Adipocyte (in vitro differentiated cells): ENCODE results near the gene UTP18.

Experiments used
- DNase-seq: peaks from one replicate; pipeline ENCODE4 v3.0.0-alpha.2; 2015; ENCODE audit warnings: low read depth
- H3K27me3 ChIP-seq: replicated peaks from 2 replicates; pipeline ENCODE4 v1.7.0; 2013; ENCODE audit warnings: mild to moderate bottlenecking, low read length, moderate library complexity; ENCODE audit not compliant: control insufficient read depth, insufficient read depth
- H3K36me3 ChIP-seq: 2 replicates; pipeline ENCODE4 v1.7.0; 2013; ENCODE audit warnings: low read length, mild to moderate bottlenecking, moderate library complexity; ENCODE audit not compliant: control insufficient read depth, insufficient read depth, severe bottlenecking
- H3K4me1 ChIP-seq: 2 replicates; pipeline ENCODE4 v1.7.0; 2013; ENCODE audit warnings: mild to moderate bottlenecking, low read length, moderate library complexity; ENCODE audit not compliant: control insufficient read depth, insufficient read depth
- H3K4me3 ChIP-seq: 2 replicates; pipeline ENCODE4 v1.7.0; 2013; ENCODE audit warnings: mild to moderate bottlenecking, low read length, moderate library complexity
- H3K9ac ChIP-seq: 2 replicates; pipeline ENCODE4 v1.7.0; 2013; ENCODE audit warnings: mild to moderate bottlenecking, low read length, moderate library complexity
- H3K9me3 ChIP-seq: 2 replicates; pipeline ENCODE4 v1.7.0; 2013; ENCODE audit warnings: mild to moderate bottlenecking, low read length, moderate library complexity; ENCODE audit not compliant: control insufficient read depth

The UTP18 gene

DNA sequence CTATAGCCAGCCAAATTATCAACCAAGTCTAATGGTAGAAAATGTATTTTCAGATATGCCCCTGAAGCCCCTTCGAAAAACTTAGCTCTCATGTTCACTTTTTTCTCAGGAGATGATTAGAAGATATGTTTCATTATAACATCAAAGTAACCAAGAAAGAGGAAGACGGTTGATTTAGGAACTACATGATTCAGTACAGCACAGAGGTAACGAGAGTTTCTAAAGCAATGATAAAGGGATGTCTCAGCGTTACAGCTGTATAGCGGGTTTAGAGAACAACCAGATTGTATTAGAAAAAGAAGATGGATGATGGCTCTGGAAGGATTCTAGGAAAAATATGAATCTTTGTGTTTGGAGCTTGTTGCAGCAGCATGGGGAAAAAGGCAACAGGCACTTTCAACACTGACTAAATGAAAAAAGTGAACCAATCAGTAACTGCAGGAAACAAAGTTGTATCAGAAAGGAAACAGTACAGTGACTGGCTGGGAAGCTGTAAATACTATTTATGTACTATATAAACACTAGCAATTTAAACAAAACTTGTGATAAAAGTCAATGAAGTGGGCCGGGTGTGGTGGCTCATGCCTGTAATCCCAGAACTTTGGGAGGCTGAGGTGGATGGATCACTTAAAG lies 22.0 kb upstream of the UTP18 start:
- H3K4me3 ChIP-seq, result no peak overlapping the region
- no peaks in the 10 kb centered on the region for H3K36me3 ChIP-seq
- no peak overlapping the region for H3K9ac ChIP-seq
- no peaks in the 10 kb centered on the region for H3K4me1 ChIP-seq
- no peaks in the 10 kb centered on the region for H3K27me3 ChIP-seq
- no peak for DNase-seq
- no peaks in the 10 kb centered on the region for H3K9me3 ChIP-seq

DNA sequence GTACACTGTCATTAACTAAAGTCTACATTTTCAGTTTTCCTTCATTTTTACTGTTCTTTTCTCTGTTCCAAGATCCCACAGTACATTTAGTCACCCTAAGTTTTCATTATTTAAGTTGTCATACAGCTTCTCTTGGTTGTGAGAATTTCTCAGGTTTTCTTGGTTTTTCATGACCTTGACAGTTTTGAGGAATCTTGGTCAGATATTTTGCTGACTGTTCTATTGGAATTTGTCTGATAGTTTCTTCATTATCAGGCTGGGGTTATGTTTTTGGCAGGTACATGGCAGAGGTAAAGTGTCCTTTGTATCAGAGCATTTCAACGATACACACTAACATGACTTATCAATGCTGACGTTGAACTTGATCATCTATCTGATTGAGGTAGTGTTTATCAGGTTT lies 20.1 kb upstream of the UTP18 start:
- DNase-seq, result no peak
- Histone ChIP-seq H3K4me3 (no peak overlapping the region), H3K27me3 (no peaks in the 10 kb centered on the region)

GRCh38 chr17:51244041-51244440 lies 16.3 kb upstream of the UTP18 start:
- Histone ChIP-seq H3K9me3 (no peaks in the 10 kb centered on the region), H3K36me3 (peaks cover 14% of the 10 kb centered on the region), H3K9ac (no peak overlapping the region), H3K4me1 (no peaks in the 10 kb centered on the region), H3K4me3 (no peak overlapping the region), H3K27me3 (no peaks in the 10 kb centered on the region)
- DNase-seq, result no peak

More for the DNA sequence above, 20.1 kb upstream of the UTP18 start:
- no peaks in the 10 kb centered on the region for H3K36me3 ChIP-seq
- H3K9ac ChIP-seq, result no peak overlapping the region
- no peaks in the 10 kb centered on the region for H3K4me1 ChIP-seq
- H3K9me3 ChIP-seq, result no peaks in the 10 kb centered on the region

GRCh38 chr17:51245535-51245934 lies 14.8 kb upstream of the UTP18 start:
- H3K4me3 ChIP-seq, result no peak overlapping the region
- H3K36me3 ChIP-seq, result peaks cover 14% of the 10 kb centered on the region
- no peak for DNase-seq
- no peaks in the 10 kb centered on the region for H3K9me3 ChIP-seq
- H3K4me1 ChIP-seq, result no peaks in the 10 kb centered on the region
- no peak overlapping the region for H3K9ac ChIP-seq
- H3K27me3 ChIP-seq, result no peaks in the 10 kb centered on the region

DNA sequence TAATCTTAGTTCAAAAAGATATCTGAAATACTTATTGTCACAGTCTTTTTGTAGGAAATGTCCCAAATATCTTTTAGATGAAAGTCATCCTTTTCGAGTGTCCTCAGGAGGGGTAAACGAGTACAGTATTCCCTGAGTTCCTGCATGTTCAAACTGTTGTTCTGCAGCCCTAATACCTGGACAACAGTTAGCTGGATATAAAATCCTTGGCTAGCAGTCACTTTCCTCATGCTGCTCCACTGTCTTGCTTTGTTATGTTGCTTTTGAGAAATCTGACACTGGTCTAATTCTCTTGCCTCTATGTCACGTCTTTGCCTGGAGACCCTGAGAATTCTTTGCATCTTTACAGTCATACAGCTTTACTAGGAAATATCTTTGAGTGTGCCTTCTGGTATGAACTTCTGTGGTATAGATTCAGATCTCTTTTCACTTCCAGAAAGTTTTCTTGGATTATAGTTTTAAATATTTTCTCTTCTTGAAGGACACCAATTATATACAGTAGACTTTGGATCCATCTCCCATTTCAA lies 10.0 kb upstream of the UTP18 start:
- Histone ChIP-seq H3K9ac (no peak overlapping the region), H3K9me3 (no peaks in the 10 kb centered on the region), H3K4me1 (peaks cover 6% of the 10 kb centered on the region), H3K4me3 (no peak overlapping the region), H3K36me3 (peaks cover 47% of the 10 kb centered on the region), H3K27me3 (no peaks in the 10 kb centered on the region)
- no peak for DNase-seq

DNA sequence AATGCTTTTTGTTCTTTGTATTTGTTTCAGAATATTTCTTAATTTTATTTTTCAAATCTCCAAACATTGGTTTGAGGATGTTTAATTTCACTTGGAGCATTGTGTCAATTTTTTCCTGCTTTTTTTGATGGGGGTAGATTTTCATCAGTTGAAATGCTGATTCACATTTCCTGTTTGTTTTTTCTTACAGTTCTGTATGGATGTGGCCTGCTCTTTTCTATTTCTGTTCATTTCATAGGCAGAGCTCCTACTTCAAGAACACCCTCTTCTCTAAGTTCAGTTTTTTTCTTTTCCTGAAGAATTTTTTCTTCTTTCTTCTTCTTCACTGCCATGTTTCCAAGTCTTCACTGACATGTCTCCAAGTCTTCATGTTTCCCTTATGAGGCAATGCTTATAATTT lies 9.3 kb upstream of the UTP18 start:
- Histone ChIP-seq H3K36me3 (peaks cover 51% of the 10 kb centered on the region), H3K4me1 (peaks cover 6% of the 10 kb centered on the region), H3K9me3 (no peaks in the 10 kb centered on the region)

GRCh38 chr17:51255673-51256072 lies 4.7 kb upstream of the UTP18 start:
- H3K36me3 ChIP-seq, result peaks cover 39% of the 10 kb centered on the region
- no peaks in the 10 kb centered on the region for H3K27me3 ChIP-seq
- H3K4me3 ChIP-seq, result no peak overlapping the region
- no peak for DNase-seq
- H3K9ac ChIP-seq, result no peak overlapping the region
- peaks cover 33% of the 10 kb centered on the region for H3K4me1 ChIP-seq
- no peaks in the 10 kb centered on the region for H3K9me3 ChIP-seq

More for the DNA sequence above, 9.3 kb upstream of the UTP18 start:
- Histone ChIP-seq H3K4me3 (no peak overlapping the region), H3K27me3 (no peaks in the 10 kb centered on the region), H3K9ac (peak overlapping the region; percentile 34)
- peak; percentile 11 for DNase-seq

GRCh38 chr17:51256101-51256500 lies 4.2 kb upstream of the UTP18 start:
- no peak for DNase-seq
- H3K36me3 ChIP-seq, result peaks cover 39% of the 10 kb centered on the region
- H3K9me3 ChIP-seq, result no peaks in the 10 kb centered on the region
- H3K4me3 ChIP-seq, result no peak overlapping the region
- peaks cover 32% of the 10 kb centered on the region for H3K4me1 ChIP-seq
- H3K9ac ChIP-seq, result no peak overlapping the region
- no peaks in the 10 kb centered on the region for H3K27me3 ChIP-seq

DNA sequence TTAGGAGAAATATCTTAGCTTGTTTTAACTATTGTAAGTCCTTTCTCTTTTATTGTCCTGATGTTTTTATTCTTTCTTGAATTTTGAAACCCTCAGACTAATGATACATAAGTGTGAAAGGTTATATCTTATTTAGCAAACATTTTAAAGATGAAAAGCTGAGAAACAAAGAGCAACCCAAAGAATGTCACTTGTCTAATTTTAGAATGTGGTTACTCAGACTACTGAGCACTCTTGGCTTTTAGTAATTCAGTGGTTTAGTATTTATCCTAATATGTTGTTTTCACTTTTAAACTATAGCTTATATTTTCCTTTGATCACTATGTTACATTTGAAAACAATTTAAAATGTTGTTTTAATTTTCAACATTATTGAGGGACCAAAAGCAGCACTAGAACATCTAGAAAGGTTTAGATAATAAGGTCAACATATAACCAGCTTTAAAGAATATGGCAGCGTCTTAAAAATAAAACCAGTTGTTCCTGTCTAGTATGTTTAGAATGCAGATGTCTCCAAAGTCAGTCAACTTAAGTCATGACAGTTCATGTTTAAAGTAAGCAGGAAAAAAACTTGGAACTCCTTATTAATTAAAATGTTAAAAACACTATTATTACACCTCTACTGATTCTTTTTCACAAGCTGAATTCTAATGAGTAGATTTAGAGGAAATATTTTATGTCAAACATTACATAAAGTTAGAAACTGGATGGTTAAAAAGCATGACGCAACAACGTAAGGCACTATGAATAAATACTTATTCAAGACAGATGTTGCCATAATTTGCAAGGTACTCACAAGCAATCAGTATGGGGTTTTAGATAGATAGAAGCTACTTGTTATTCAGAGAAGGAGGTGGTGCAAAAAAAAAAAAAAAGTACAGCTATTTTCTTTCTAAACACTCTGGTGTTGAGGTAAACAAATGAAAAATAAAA lies 2.9 kb upstream of the UTP18 start:
- Histone ChIP-seq H3K4me1 (peaks cover 39% of the 10 kb centered on the region), H3K9ac (peak overlapping the region; percentile 94), H3K27me3 (no peaks in the 10 kb centered on the region), H3K9me3 (no peaks in the 10 kb centered on the region), H3K36me3 (peaks cover 30% of the 10 kb centered on the region), H3K4me3 (peak overlapping the region; percentile 86)
- peak; percentile 69 for DNase-seq

- Histone ChIP-seq H3K36me3 (peaks cover 15% of the 10 kb centered on the region), H3K4me1 (peaks cover 52% of the 10 kb centered on the region), H3K9ac (peak overlapping the region; percentile 94), H3K4me3 (peak overlapping the region; percentile 86), H3K27me3 (no peaks in the 10 kb centered on the region), H3K9me3 (no peaks in the 10 kb centered on the region)
- DNase-seq, result peak; percentile 38
These were observed 1.4 kb upstream of the UTP18 start for GRCh38 chr17:51258756-51259563.
